Prostate gland (tissue), 2 donors: ENCODE data around the gene ZNF268.

Source experiments
- POLR2A ChIP-seq: fragments of 450-650 bp; IDR thresholded peaks from one replicate; pipeline ENCODE4 v1.6.1; 2016; ENCODE audit warnings: antibody characterized with exemption, mild to moderate bottlenecking
- POLR2AphosphoS5 ChIP-seq: sonication (generic); formaldehyde crosslinking; IDR thresholded peaks from one replicate; pipeline ENCODE4 v1.6.1; 2017; ENCODE audit warnings: antibody characterized with exemption
- TF ChIP-seq, protein P1 (sequence below), 4 experiments: fragments of 200-600 bp in 2 of 4; fragments of 450-650 bp in 2 of 4; sonication (generic) in 2 of 4; IDR thresholded peaks; 1 replicate in 3 of 4; 2 replicates in 1 of 4; pipeline ENCODE4 v1.5.1; 2016 to 2019; ENCODE audit warnings: antibody characterized with exemption in 4 of 4, mild to moderate bottlenecking in 2 of 4, moderate library complexity in 2 of 4

DNA sequence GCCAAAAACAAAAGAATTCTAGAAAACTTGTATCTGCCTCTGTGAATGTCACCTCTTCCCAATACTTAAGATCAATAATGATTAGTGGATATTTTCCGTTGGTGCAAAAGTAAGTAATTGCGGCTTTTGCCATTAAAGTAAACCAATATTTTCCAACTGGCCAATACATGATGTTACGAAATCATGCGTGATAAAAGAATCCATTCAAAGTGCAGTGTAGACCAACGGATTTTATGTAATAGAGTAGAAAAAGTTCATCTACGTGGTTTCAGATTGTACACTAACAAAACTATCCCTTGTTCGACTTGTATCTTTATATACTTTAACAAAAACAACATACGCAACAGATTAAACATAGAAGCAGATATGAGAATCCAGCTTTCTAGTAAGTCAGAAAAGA lies 626 bp upstream of the ZNF268 start:
- TF ChIP-seq, protein P1, sequence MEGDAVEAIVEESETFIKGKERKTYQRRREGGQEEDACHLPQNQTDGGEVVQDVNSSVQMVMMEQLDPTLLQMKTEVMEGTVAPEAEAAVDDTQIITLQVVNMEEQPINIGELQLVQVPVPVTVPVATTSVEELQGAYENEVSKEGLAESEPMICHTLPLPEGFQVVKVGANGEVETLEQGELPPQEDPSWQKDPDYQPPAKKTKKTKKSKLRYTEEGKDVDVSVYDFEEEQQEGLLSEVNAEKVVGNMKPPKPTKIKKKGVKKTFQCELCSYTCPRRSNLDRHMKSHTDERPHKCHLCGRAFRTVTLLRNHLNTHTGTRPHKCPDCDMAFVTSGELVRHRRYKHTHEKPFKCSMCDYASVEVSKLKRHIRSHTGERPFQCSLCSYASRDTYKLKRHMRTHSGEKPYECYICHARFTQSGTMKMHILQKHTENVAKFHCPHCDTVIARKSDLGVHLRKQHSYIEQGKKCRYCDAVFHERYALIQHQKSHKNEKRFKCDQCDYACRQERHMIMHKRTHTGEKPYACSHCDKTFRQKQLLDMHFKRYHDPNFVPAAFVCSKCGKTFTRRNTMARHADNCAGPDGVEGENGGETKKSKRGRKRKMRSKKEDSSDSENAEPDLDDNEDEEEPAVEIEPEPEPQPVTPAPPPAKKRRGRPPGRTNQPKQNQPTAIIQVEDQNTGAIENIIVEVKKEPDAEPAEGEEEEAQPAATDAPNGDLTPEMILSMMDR (IDR thresholded peaks at IDR 0.05): no peak
- TF ChIP-seq POLR2A (no peak), POLR2AphosphoS5 (no peak)
